ELR (cell line): ENCODE measurements around the gene NIPA2.
"Not testable (repeated sequence)": the region's sequence is repeated elsewhere in the genome, so short reads cannot be mapped to it uniquely, and the experiment has no call there.

Experiments used
- DNase-seq: peaks from one replicate; pipeline ENCODE4 v3.0.0-alpha.2; 2015; ENCODE audit warnings: low read depth

NIPA2 gene

GRCh38 chr15:22838292-22839042 is at the start of gene NIPA2:
NIPA2 (plus strand) TSS chr15:22838666; CDS start chr15:22851732, 13,066 bp downstream.
- DNase-seq: peak; percentile 97

DNA sequence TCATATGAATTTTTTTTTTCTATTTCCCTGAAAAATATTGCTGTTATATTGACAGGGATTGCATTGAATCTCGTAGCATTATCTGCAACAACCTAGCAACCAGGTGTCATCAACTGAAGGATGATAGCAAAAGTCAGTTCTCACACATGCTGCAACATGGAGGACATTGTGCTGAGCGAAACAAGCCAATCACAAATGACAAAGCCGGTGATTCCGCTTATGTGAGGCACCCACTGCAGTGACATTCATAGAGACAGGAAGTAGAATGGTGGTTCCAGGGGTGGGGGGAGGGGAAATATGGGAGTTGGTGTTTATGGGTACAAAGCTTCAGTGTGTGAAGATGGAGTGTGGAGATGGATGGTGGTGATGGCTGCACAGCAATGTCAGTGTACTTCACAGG is 44.4 kb upstream of the NIPA2 start:
- no peak for DNase-seq

DNA sequence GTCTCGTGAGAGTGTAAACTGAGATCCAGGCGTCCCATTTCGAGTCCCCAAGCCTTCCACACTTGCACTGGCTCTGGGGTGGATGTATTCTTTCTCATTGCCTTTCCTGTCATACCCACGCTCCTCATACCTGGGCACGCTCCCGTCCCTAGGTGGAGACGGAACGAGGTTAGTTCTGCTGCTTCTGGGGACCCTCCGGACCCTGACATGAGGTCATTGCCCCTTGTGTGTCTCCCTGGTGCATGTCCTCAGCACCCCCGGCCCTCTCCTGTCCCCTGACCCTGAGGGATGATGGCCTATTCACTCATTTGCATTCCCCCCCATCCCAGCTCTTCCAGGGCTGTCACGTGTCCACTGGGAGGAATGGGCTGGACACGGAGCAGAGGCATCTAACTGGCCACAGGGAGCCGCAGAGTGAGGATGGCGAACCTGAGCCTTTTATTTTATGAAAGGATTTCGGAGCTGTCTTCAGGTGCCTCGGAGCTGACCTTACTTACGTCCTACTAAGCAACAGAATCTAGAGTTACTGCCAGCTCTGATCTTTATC is 43.8 kb upstream of the NIPA2 start:
- no peak for DNase-seq

DNA sequence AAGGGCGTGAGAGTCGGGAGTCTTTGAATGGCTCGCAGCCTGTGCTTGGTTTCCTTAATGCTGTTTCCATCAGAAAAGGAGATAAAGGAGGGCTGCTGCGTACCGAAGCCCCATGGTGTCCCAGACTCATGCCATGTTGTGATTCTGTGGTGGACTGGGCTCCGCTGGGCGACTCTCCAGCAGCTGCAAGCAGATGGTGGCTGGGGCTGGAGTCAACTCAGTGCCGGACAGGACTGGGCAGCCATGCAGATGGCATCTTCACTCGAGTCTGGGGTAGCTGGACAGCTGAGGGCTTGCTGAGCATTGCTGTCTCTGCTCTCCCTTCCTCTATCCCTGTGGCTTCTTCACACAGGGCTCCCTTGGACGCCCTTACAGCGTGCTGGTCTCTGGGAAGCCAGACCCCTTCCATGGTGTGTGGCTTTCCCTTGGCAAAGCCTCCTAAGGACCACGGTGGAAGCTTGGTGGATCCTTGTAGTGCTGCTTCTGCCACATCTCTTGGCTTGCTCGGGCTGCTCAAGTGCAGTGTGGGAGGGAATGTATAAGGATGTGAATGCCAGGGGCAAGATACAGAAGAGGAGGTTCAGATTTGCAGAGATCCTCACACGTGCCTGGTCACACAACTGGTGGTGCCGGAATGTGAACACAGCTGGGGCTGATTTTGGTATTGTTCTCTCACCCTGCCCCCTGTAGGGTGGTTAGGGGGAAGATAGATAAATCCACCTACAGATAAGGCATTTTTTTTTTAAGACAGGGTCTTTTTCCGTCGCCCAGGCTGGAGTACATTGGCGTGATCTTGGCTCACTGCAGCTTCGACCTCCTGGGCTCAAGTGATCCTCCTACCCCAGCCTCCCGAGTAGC is 43.0 kb upstream of the NIPA2 start:
- no peak for DNase-seq

DNA sequence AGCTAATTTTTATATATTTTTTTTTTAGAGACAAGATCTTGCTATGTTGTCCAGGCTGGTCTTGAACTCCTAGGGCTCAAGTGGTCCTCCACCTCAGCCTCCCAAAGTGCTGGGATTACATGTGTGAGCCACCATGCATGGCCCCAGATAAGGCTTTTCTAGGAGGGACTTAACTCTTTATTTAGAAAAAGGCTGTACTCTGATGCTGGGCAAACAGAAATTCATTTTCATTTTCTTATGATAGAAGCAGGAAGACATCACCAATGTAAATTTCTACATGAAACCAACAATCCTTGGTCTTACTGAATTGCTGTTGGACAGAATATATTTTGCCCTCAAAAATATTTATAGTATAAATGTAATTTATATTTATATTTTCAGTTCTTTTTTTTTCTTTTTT is 42.4 kb upstream of the NIPA2 start:
- no peak for DNase-seq

GRCh38 chr15:22799902-22800301 is 38.6 kb upstream of the NIPA2 start:
- no peak for DNase-seq

DNA sequence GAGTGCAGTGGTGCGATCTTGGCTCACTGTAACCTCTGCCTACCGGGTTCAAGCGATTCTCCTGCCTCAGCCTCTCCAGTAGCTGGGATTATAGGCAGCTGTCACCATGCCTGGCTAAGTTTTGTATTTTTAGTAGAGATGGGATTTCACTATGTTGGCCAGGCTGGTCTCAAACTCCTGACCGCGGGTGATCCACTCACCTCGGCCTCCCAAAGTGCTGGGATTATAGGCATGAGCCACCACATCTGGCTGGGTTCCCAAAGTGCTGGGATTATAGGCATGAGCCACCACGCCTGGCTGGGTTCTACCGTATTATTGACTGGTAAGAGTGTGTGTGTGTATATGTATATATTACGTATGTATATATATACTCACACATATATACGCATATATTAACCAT is 35.5 kb upstream of the NIPA2 start:
- not testable (repeated sequence) for DNase-seq

DNA sequence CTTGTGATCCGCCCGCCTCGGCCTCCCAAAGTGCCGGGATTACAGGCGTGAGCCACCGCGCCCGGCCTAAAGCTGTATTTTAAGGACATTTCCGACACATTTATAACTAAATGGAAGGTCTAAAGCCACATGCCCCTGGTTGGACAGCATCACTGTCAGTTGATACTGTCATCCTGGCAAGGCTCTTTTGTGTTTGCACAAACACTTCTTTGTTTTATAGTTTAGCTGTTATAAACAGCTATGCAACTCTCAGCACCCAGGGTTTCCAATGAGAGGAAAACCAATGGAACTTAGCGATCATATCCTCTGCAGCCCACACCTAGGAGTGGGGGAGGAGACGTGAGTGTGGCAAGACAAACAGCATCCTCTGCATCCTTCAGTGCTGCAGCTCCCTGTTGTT is 32.3 kb upstream of the NIPA2 start:
- no peak for DNase-seq

DNA sequence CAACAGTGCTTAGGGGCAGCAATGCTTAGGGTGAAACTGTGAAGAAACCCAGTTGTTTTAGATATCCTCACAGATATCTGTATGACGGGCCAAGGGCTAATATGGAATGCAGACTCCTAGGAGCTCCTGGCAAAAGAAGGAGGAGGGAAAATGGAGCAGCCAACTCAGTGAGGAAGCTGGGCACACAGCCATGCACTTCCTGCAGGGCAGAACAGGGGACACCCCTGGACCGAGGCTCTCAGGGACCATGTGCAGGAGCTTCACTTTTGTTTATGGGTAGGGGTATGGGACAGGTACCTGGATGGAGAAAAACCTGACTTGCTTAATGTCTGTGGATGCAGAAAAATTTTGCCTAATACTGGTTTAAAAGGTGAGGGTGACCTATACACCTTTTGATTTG is 31.8 kb upstream of the NIPA2 start:
- no peak for DNase-seq

DNA sequence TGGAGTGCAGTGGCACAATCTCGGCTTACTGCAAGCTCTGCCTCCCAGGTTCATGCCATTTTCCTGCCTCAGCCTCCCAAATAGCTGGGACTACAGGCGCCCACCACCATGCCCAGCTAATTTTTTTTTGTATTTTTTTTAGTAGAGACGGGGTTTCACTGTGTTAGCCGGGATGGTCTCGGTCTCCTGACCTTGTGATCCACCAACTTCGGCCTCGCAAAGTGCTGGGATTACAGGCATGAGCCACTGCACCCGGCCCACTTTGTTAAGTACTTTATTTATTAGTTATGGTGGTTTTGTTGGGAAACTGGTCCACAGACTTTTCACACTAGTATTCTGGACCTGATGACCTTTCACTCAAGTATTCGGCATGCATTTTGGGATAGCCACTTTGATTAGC is 30.6 kb upstream of the NIPA2 start:
- not testable (repeated sequence) for DNase-seq

- no peak for DNase-seq
Measured at GRCh38 chr15:22808240-22808639, 30.2 kb upstream of the NIPA2 start.

DNA sequence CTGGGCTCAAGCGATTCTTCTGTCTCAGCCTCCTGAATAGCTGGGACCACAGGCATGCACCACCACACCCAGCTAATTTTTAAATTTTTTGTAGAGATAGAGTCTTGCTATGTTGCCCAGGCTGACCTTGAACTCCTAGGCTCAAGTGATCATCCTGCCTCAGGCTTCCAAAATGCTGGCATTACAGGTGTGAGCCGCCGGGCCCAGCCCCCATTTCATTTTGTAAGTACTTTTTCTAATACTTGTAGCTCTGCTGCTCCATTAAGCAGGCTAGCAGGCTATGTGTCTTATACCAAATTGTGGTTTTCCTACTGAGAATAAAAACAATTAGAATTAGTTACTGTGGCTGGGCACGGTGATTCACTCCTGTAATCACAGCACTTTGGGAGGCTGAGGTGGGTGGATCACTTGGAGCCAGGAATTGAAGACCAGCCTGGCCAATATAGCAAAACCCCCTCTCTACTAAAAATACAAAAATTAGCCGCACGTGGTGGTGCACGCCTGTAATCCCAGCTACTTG is 29.6 kb upstream of the NIPA2 start:
- no peak for DNase-seq

- no peak for DNase-seq
Measured at GRCh38 chr15:22810033-22810852, 28.2 kb upstream of the NIPA2 start.

DNA sequence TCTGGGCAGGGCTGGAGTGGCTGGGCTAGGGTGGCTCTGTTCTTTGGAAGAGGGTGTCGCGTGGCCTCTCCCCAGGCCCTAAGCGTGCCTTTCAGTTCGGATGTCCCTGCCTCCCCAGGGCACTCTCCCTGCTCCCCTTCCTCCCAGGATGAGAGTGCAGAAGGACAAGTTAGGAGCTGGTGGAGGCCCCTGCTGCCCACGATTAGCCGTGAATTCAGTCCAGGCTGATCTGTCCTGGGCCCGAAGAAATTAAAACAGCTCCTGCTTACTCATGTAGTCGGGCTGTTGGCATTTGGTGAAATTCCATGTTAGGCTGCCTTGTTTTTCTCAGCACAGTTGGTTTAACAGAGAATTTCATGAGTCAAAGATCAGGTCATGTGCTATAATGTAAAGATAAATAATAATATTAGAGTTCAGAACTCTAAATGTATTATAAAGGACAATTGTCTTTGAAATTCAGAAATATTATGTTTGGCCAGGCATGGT is 27.6 kb upstream of the NIPA2 start:
- DNase-seq: no peak

DNA sequence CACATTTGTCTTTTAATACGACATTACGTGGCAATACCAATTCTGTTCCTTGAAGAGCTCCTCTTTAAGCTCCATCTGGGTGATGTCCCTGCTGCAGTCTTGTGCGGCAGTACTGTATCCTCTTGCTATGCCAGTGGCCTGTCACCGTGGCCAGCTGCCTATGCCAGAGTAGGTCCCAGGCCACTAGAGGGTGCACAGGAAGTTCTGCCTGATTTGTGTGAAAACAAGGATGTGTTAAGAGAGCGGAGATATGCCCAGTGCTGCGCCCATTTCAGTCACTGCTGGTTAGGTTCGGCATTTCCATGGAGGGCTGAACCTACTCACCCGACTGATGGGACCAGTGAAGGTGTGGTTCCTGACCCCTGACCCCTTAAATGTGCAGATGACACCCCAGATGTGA is 26.8 kb upstream of the NIPA2 start:
- peak; percentile 28 for DNase-seq

DNA sequence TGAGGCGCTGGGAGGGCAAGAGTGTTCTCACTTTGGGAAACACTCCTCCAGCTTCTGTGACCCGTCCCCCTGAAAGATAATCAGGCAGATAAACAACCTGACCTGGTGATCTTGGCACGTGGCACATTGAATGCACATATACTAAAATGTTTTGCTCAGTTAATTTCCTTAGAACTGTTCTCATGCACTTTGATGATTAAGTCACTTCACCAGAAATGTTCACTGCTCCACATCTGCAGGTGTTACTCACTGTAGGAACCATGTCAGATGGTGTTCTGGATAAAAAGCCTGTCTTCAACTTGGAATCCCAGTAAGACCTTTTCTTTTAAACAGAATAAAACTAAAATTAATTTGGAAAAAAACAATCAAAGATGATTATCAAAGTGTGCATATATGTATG is 24.6 kb upstream of the NIPA2 start:
- no peak for DNase-seq

- DNase-seq: no peak
Measured at GRCh38 chr15:22815766-22816165, 22.7 kb upstream of the NIPA2 start.

- no peak for DNase-seq
Measured at GRCh38 chr15:22819651-22820050, 18.8 kb upstream of the NIPA2 start.

- DNase-seq: no peak
Measured at GRCh38 chr15:22823495-22824128, 14.9 kb upstream of the NIPA2 start.

- no peak for DNase-seq
Measured at GRCh38 chr15:22827125-22827524, 11.3 kb upstream of the NIPA2 start.

GRCh38 chr15:22831473-22831872 is 7.0 kb upstream of the NIPA2 start:
- peak; percentile 7 for DNase-seq
